ENCODE data around the gene GORASP1.

DNA sequence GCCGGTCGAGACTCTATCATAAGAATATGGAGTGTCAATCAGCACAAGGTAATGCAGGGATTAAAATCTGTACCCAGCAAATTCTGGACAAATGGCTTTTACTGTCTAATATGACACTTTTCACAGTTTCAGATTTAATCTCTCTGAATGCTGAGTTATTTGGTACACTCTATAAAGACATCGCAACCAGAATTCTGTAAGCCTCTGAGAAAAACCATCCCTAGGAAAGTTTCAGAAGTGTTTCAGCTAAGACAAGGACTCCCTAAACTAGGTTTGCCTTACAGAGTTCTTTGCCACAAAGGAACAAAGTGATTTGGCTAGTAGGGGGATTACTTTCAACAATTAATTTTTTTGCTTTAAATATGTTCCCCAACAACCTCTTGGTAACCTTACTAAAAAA lies 44.3 kb downstream of the GORASP1 start:
- TF ChIP-seq, protein P1, sequence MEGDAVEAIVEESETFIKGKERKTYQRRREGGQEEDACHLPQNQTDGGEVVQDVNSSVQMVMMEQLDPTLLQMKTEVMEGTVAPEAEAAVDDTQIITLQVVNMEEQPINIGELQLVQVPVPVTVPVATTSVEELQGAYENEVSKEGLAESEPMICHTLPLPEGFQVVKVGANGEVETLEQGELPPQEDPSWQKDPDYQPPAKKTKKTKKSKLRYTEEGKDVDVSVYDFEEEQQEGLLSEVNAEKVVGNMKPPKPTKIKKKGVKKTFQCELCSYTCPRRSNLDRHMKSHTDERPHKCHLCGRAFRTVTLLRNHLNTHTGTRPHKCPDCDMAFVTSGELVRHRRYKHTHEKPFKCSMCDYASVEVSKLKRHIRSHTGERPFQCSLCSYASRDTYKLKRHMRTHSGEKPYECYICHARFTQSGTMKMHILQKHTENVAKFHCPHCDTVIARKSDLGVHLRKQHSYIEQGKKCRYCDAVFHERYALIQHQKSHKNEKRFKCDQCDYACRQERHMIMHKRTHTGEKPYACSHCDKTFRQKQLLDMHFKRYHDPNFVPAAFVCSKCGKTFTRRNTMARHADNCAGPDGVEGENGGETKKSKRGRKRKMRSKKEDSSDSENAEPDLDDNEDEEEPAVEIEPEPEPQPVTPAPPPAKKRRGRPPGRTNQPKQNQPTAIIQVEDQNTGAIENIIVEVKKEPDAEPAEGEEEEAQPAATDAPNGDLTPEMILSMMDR (IDR thresholded peaks at IDR 0.05), result no peak
- no peak for TF ChIP-seq POLR2AphosphoS5 (IDR thresholded peaks at IDR 0.05; ENCODE audit: low read depth, low read length)
- TF ChIP-seq, protein P2, sequence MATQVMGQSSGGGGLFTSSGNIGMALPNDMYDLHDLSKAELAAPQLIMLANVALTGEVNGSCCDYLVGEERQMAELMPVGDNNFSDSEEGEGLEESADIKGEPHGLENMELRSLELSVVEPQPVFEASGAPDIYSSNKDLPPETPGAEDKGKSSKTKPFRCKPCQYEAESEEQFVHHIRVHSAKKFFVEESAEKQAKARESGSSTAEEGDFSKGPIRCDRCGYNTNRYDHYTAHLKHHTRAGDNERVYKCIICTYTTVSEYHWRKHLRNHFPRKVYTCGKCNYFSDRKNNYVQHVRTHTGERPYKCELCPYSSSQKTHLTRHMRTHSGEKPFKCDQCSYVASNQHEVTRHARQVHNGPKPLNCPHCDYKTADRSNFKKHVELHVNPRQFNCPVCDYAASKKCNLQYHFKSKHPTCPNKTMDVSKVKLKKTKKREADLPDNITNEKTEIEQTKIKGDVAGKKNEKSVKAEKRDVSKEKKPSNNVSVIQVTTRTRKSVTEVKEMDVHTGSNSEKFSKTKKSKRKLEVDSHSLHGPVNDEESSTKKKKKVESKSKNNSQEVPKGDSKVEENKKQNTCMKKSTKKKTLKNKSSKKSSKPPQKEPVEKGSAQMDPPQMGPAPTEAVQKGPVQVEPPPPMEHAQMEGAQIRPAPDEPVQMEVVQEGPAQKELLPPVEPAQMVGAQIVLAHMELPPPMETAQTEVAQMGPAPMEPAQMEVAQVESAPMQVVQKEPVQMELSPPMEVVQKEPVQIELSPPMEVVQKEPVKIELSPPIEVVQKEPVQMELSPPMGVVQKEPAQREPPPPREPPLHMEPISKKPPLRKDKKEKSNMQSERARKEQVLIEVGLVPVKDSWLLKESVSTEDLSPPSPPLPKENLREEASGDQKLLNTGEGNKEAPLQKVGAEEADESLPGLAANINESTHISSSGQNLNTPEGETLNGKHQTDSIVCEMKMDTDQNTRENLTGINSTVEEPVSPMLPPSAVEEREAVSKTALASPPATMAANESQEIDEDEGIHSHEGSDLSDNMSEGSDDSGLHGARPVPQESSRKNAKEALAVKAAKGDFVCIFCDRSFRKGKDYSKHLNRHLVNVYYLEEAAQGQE (IDR thresholded peaks at IDR 0.05; ENCODE audit: insufficient read depth in 1 of 2, low read depth in 2 of 2, low read length in 1 of 2), result no peak
- TF ChIP-seq SIN3A (IDR thresholded peaks at IDR 0.05; ENCODE audit: borderline replicate concordance, insufficient read depth, low read depth, low read length), result no peak
- no peak for TF ChIP-seq TCF7L2 (IDR thresholded peaks at IDR 0.05; ENCODE audit: low read depth, low read length)
